GM23338 (cell line): ENCODE measurements around the gene AKAP8L. TPM values are rescaled to one million over a fixed set of nuclear protein-coding genes. Genes with fewer than 3 reads are reported as not detected.

Experiments used
- ATAC-seq: fragments of 200-7000 bp; cut with Tn5 transposase; 3 replicates; pipeline ENCODE4 v1.9.1; 2020
- DNase-seq: peaks from one replicate; pipeline ENCODE4 v3.0.0-alpha.2; 2015; ENCODE audit warnings: low spot score
- H2AFZ ChIP-seq: fragments of 200-600 bp; sonication (generic); 2 replicates; pipeline ENCODE4 v1.8.0; 2016; ENCODE audit warnings: antibody characterized with exemption, mild to moderate bottlenecking, moderate library complexity
- H3F3A ChIP-seq: fragments of 200-600 bp; sonication (generic); replicated peaks from 2 replicates; pipeline ENCODE4 v1.8.0; 2017; ENCODE audit warnings: antibody characterized with exemption, mixed run types, low read depth
- H3K27ac ChIP-seq: fragments of 200-600 bp; sonication (generic); 2 replicates; pipeline ENCODE4 v1.6.1; 2016; ENCODE audit warnings: low read depth
- H3K27me3 ChIP-seq: fragments of 200-600 bp; sonication (generic); 2 replicates; pipeline ENCODE4 v1.8.0; 2016; ENCODE audit warnings: mild to moderate bottlenecking, mixed run types, moderate library complexity; ENCODE audit not compliant: insufficient read depth
- H3K36me3 ChIP-seq: fragments of 200-600 bp; sonication (generic); 2 replicates; pipeline ENCODE4 v1.8.0; 2016; ENCODE audit warnings: mild to moderate bottlenecking; ENCODE audit not compliant: insufficient read depth
- H3K4me1 ChIP-seq: fragments of 200-600 bp; sonication (generic); 2 replicates; pipeline ENCODE4 v1.8.0; 2016; ENCODE audit warnings: mild to moderate bottlenecking, moderate library complexity; ENCODE audit not compliant: insufficient read depth
- H3K4me2 ChIP-seq: fragments of 200-600 bp; sonication (generic); 2 replicates; pipeline ENCODE4 v1.7.1; 2017; ENCODE audit warnings: mixed run types
- H3K4me3 ChIP-seq: fragments of 200-600 bp; sonication (generic); 2 replicates; pipeline ENCODE4 v1.6.1; 2016; ENCODE audit warnings: mixed run types
- H3K79me2 ChIP-seq: fragments of 200-600 bp; sonication (generic); replicated peaks from 2 replicates; pipeline ENCODE4 v1.8.0; 2017; ENCODE audit warnings: mild to moderate bottlenecking; ENCODE audit not compliant: insufficient read depth
- H3K9me2 ChIP-seq: fragments of 200-600 bp; sonication (generic); 2 replicates; pipeline ENCODE4 v1.8.0; 2017; ENCODE audit not compliant: insufficient read depth
- H4K20me1 ChIP-seq: fragments of 200-600 bp; sonication (generic); replicated peaks from 2 replicates; pipeline ENCODE4 v1.8.0; 2017; ENCODE audit warnings: mild to moderate bottlenecking; ENCODE audit not compliant: insufficient read depth
- H3K27ac Mint-ChIP-seq: 2 replicates; pipeline ENCODE4 v1.8.0; 2020; ENCODE audit warnings: inconsistent platforms, mild to moderate bottlenecking, moderate library complexity, mixed read lengths
- H3K27me3 Mint-ChIP-seq: 3 replicates; pipeline ENCODE4 v1.8.0; 2022; ENCODE audit warnings: low read depth, mild to moderate bottlenecking, moderate library complexity, mixed read lengths, inconsistent platforms; ENCODE audit not compliant: insufficient read depth, poor library complexity
- H3K36me3 Mint-ChIP-seq: 3 replicates; pipeline ENCODE4 v1.8.0; 2021; ENCODE audit warnings: low read depth, mild to moderate bottlenecking, inconsistent platforms, moderate library complexity, mixed read lengths
- H3K4me1 Mint-ChIP-seq: 3 replicates; pipeline ENCODE4 v1.8.0; 2020; ENCODE audit warnings: mild to moderate bottlenecking, inconsistent platforms, mixed read lengths
- H3K4me3 Mint-ChIP-seq: 3 replicates; pipeline ENCODE4 v1.8.0; 2021; ENCODE audit warnings: moderate library complexity, mild to moderate bottlenecking, inconsistent platforms, mixed read lengths
- H3K9me3 Mint-ChIP-seq: 3 replicates; pipeline ENCODE4 v1.8.0; 2020; ENCODE audit warnings: moderate library complexity, mild to moderate bottlenecking, inconsistent platforms, mixed read lengths
- CREB1 ChIP-seq: fragments of 250-450 bp; sonication (Bioruptor Pico); IDR thresholded peaks from 2 replicates; pipeline ENCODE4 v1.5.0; 2020; ENCODE audit warnings: low read depth, mild to moderate bottlenecking, moderate library complexity
- CTCF ChIP-seq, 2 experiments: fragments of 200-600 bp in 1 of 2; sonication (generic) in 1 of 2; conservative IDR thresholded peaks; 2 replicates each; pipeline versions ENCODE4 v1.5.1 to v1.6.1; 2016 to 2017; ENCODE audit warnings: antibody characterized with exemption in 2 of 2, low read depth in 2 of 2, mild to moderate bottlenecking in 2 of 2, moderate library complexity in 1 of 2
- ETS1 ChIP-seq: IDR thresholded peaks from 2 replicates; pipeline ENCODE4 v1.6.1; 2016; ENCODE audit warnings: antibody characterized with exemption
- EZH2 ChIP-seq: fragments of 200-600 bp; sonication (generic); IDR thresholded peaks from one replicate; pipeline ENCODE4 v1.8.0; 2017; ENCODE audit warnings: antibody characterized with exemption, mild to moderate bottlenecking, low read depth; ENCODE audit not compliant: unreplicated experiment
- EZH2phosphoT487 ChIP-seq: fragments of 200-600 bp; sonication (generic); IDR thresholded peaks from one replicate; pipeline ENCODE4 v1.8.1; 2018; ENCODE audit warnings: antibody characterized with exemption; ENCODE audit not compliant: unreplicated experiment
- JUNB ChIP-seq: IDR thresholded peaks from one replicate; pipeline ENCODE4 v1.6.1; 2016; ENCODE audit warnings: antibody characterized with exemption; ENCODE audit not compliant: unreplicated experiment
- NANOG ChIP-seq: IDR thresholded peaks from 2 replicates; pipeline ENCODE4 v1.6.1; 2016; ENCODE audit warnings: antibody characterized with exemption, borderline replicate concordance
- POLR2AphosphoS5 ChIP-seq: IDR thresholded peaks from 2 replicates; pipeline ENCODE4 v1.6.1; 2016; ENCODE audit warnings: antibody characterized with exemption, low read depth
- REST ChIP-seq: IDR thresholded peaks from one replicate; pipeline ENCODE4 v1.6.1; 2018; ENCODE audit warnings: antibody characterized with exemption; ENCODE audit not compliant: unreplicated experiment
- STAT1 ChIP-seq: IDR thresholded peaks from one replicate; pipeline ENCODE4 v1.6.1; 2016; ENCODE audit warnings: antibody characterized with exemption; ENCODE audit not compliant: unreplicated experiment
- ZNF114 ChIP-seq: fragments of 250-450 bp; sonication (Bioruptor Pico); IDR thresholded peaks from 2 replicates; pipeline ENCODE4 v1.5.0; 2020; ENCODE audit warnings: mild to moderate bottlenecking, moderate library complexity
- ZNF331 ChIP-seq: fragments of 250-450 bp; sonication (Bioruptor Pico); IDR thresholded peaks from 2 replicates; pipeline ENCODE4 v1.5.0; 2020; ENCODE audit warnings: low read depth, mild to moderate bottlenecking, moderate library complexity
- polyA plus RNA-seq: library from polyadenylated mRNA; unstranded; fragments of >200 nt; fragmentation: Nextera tagmentation; extraction: Ambion mirVana; gene quantifications from 2 replicates; pipeline ENCODE4 v1.2.1, GENCODE V29; 2016
- total RNA-seq: library from RNA; depleted of rRNA; stranded (reverse); fragments of >200 nt; shearing (Covaris generic); gene quantifications from 2 replicates; pipeline ENCODE4 v1.2.3, GENCODE V29; 2014

AKAP8L gene
- total and polyA plus RNA-seq, 2 experiments from 2014 or later: 78.8 to 165 TPM

DNA sequence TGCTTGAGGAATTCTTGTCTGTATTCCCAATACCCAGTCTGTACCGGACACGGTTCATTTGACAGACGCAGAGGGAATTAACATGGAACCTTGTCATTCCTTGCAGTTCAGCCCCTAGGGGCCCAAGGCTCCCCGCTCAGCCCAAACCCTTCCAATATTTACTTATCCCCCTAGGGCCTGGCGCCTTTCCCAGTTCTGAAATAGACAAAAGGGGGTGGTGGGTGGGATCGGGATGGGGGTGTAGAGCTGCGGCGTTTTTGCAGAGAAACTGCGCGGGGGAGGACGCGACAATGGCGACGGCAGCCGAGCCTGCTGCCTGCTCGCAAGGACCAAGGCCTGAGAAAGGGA is 583 bp downstream of the AKAP8L start:
- peaks cover 14% of the 10 kb centered on the region for H3K4me1 Mint-ChIP-seq
- peaks cover 40% of the 10 kb centered on the region for H3K36me3 Mint-ChIP-seq
- Histone ChIP-seq H4K20me1 (peaks cover 47% of the 10 kb centered on the region), H3K9me2 (no peaks in the 10 kb centered on the region), H3K4me3 (peak overlapping the region; percentile 99), H3F3A (peaks cover 23% of the 10 kb centered on the region), H3K4me1 (peaks cover 9% of the 10 kb centered on the region; the same call in 1 of the 2 replicates), H3K79me2 (peaks cover 54% of the 10 kb centered on the region), H3K4me2 (peak overlapping the region; percentile 99), H3K27ac (peak overlapping the region; percentile 26; the same call in 1 of the 2 replicates), H3K27me3 (no peaks in the 10 kb centered on the region), H3K36me3 (peaks cover 10% of the 10 kb centered on the region; the same call in 1 of the 2 replicates), H2AFZ (peak overlapping the region; percentile 47; the same call in 1 of the 2 replicates)
- DNase-seq (no peak), ATAC-seq (peak; percentile 1; the same call in 2 of the 3 replicates)
- peak overlapping the region; percentile 100 for H3K27ac Mint-ChIP-seq
- peak overlapping the region; percentile 95 for H3K4me3 Mint-ChIP-seq
- no peaks in the 10 kb centered on the region; the same call in 1 of the 3 replicates for H3K9me3 Mint-ChIP-seq
- TF ChIP-seq CREB1 (CRISPR knock-in tag): no peak
- no peak for TF ChIP-seq POLR2AphosphoS5
- no peak for TF ChIP-seq ZNF114 (CRISPR knock-in tag)
- TF ChIP-seq EZH2: no peak
- TF ChIP-seq ZNF331: no peak
- TF ChIP-seq JUNB: no peak
- TF ChIP-seq REST: no peak
- no peak for TF ChIP-seq NANOG
- no peak for TF ChIP-seq STAT1
- no peak for TF ChIP-seq ETS1
- no peak for TF ChIP-seq CTCF (conservative IDR thresholded peaks at IDR 0.05; ENCODE audit: low read depth in 2 of 2)
- TF ChIP-seq EZH2phosphoT487: no peak
- peaks cover 11% of the 10 kb centered on the region for H3K27me3 Mint-ChIP-seq
